Measurements from ENCODE around the gene RNF217.

The RNF217 gene

GRCh38 chr6:125058546-125058945, 96.3 kb downstream of the RNF217 start:
- WGBS, 2 donors (ENCODE audit: extremely low coverage in 2 of 2, insufficient read length in 2 of 2, insufficient replicate concordance in 1 of 2) = no CpG with 5 or more reads among the region's 1 CpG

DNA sequence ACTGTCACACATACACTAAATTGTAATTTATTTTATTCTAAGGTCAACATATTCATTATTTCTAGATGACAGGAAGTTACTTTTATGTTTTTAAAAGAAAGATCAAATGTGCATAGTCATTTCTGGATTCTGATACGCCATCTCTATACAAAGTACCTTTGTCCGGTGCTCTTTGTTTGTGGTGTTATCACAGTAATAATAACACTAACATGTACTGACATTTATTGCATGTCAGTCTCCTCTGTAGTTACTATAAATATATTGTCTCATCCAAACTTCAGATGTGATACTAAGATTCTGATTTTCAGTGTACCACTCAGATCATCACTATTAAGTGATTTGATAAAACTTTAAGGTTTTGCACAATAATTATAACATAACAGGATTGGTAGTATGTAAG, 101.1 kb downstream of the RNF217 start:
- Histone ChIP-seq H4K91ac (ENCODE audit: low read depth, low read length, poor library complexity) (no peak overlapping the region), H3K18ac (ENCODE audit: low read length) (no peak overlapping the region), H3K9ac (ENCODE audit: low read depth, low read length, poor library complexity) (no peak overlapping the region), H3K14ac (ENCODE audit: low read length) (no peak overlapping the region), H3K4me1 (ENCODE audit: control insufficient read depth in 2 of 2, insufficient read depth in 1 of 2, low read depth in 1 of 2, low read length in 2 of 2) (no peaks in the 10 kb centered on the region), H2BK15ac (ENCODE audit: low read length) (no peak overlapping the region), H3K4me2 (ENCODE audit: insufficient read depth, low read length, poor library complexity, severe bottlenecking) (no peak overlapping the region), H3K27me3 (ENCODE audit: control insufficient read depth in 3 of 3, insufficient read depth in 3 of 3, low read depth in 1 of 3, low read length in 3 of 3) (no peaks in the 10 kb centered on the region), H3K79me1 (ENCODE audit: low read depth, low read length) (no peaks in the 10 kb centered on the region), H3K23ac (ENCODE audit: low read depth, low read length, poor library complexity) (no peak overlapping the region), H2BK120ac (ENCODE audit: low read depth, low read length) (no peak overlapping the region), H3K9me3 (replicated peaks in 1 of 2; ENCODE audit: control insufficient read depth in 2 of 2, insufficient read depth in 1 of 2, low read depth in 1 of 2, low read length in 2 of 2) (no peaks in the 10 kb centered on the region), H3K36me3 (replicated peaks in 1 of 2; ENCODE audit: control insufficient read depth in 2 of 2, insufficient read depth in 2 of 2, low read length in 2 of 2) (no peaks in the 10 kb centered on the region), H2BK5ac (ENCODE audit: low read length) (no peak overlapping the region), H3K4me3 (ENCODE audit: low read length in 2 of 2) (no peak overlapping the region), H3K27ac (replicated peaks; ENCODE audit: low read length) (no peak overlapping the region), H2AFZ (ENCODE audit: low read length) (no peak overlapping the region), H3K4ac (ENCODE audit: low read length) (no peak overlapping the region), H2BK12ac (ENCODE audit: low read length) (no peak overlapping the region), H4K8ac (ENCODE audit: low read depth, low read length) (no peak overlapping the region), H2AK5ac (ENCODE audit: low read depth, low read length) (no peak overlapping the region)
- no CpG with 5 or more reads among the region's 2 CpGs for WGBS, 2 donors (ENCODE audit: extremely low coverage in 2 of 2, insufficient read length in 2 of 2, insufficient replicate concordance in 1 of 2)
- DNase-seq (ENCODE audit: low spot score) = no peak

More at GRCh38 chr6:125058546-125058945, 96.3 kb downstream of the RNF217 start:
- Histone ChIP-seq H2AFZ (ENCODE audit: low read length) (no peak overlapping the region), H3K23ac (ENCODE audit: low read depth, low read length, poor library complexity) (no peak overlapping the region), H3K9ac (ENCODE audit: low read depth, low read length, poor library complexity) (no peak overlapping the region), H4K8ac (ENCODE audit: low read depth, low read length) (no peak overlapping the region), H4K91ac (ENCODE audit: low read depth, low read length, poor library complexity) (no peak overlapping the region), H3K79me1 (ENCODE audit: low read depth, low read length) (no peaks in the 10 kb centered on the region), H3K4me2 (ENCODE audit: insufficient read depth, low read length, poor library complexity, severe bottlenecking) (no peak overlapping the region), H2BK120ac (ENCODE audit: low read depth, low read length) (no peak overlapping the region), H3K9me3 (replicated peaks in 1 of 2; ENCODE audit: control insufficient read depth in 2 of 2, insufficient read depth in 1 of 2, low read depth in 1 of 2, low read length in 2 of 2) (no peaks in the 10 kb centered on the region), H3K18ac (ENCODE audit: low read length) (no peak overlapping the region), H3K36me3 (replicated peaks in 1 of 2; ENCODE audit: control insufficient read depth in 2 of 2, insufficient read depth in 2 of 2, low read length in 2 of 2) (no peaks in the 10 kb centered on the region), H2AK5ac (ENCODE audit: low read depth, low read length) (no peak overlapping the region), H3K4me1 (ENCODE audit: control insufficient read depth in 2 of 2, insufficient read depth in 1 of 2, low read depth in 1 of 2, low read length in 2 of 2) (no peaks in the 10 kb centered on the region), H3K4ac (ENCODE audit: low read length) (no peak overlapping the region), H2BK15ac (ENCODE audit: low read length) (no peak overlapping the region), H3K27me3 (ENCODE audit: control insufficient read depth in 3 of 3, insufficient read depth in 3 of 3, low read depth in 1 of 3, low read length in 3 of 3) (no peaks in the 10 kb centered on the region), H3K27ac (replicated peaks; ENCODE audit: low read length) (no peak overlapping the region), H2BK12ac (ENCODE audit: low read length) (no peak overlapping the region), H2BK5ac (ENCODE audit: low read length) (no peak overlapping the region), H3K4me3 (ENCODE audit: low read length in 2 of 2) (no peak overlapping the region), H3K14ac (ENCODE audit: low read length) (no peak overlapping the region)
- DNase-seq (ENCODE audit: low spot score) = no peak

DNA sequence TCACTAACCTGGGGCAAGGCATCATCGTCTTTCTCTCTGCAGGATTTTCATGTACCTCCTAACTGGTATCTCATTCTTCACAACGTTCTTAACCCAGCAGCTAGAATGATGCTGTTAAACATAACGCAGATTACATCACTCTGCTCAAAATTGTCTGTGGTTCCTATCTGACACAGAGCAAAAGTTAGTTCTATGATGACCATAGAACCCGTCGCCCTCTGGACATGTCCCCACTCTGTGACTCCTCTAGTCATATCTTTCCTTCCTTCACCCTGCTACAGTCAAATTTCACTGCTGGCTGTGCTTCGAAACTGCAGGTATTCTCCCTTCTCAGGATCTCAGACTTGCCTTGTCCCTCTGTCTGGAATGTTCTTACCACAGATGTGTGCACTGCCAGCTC, 103.9 kb downstream of the RNF217 start:
- no peak overlapping the region for H3K4me2 ChIP-seq (ENCODE audit: insufficient read depth, low read length, poor library complexity, severe bottlenecking)
- no peak overlapping the region for H3K4ac ChIP-seq (ENCODE audit: low read length)
- no peak overlapping the region for H4K91ac ChIP-seq (ENCODE audit: low read depth, low read length, poor library complexity)
- no peak overlapping the region for H2BK120ac ChIP-seq (ENCODE audit: low read depth, low read length)
- no peak overlapping the region for H3K9ac ChIP-seq (ENCODE audit: low read depth, low read length, poor library complexity)
- no peak overlapping the region for H3K14ac ChIP-seq (ENCODE audit: low read length)
- peak overlapping the region in 1 of 2 donors; percentile 40 for H3K4me3 ChIP-seq (ENCODE audit: low read length in 2 of 2)
- no peaks in the 10 kb centered on the region for H3K4me1 ChIP-seq (ENCODE audit: control insufficient read depth in 2 of 2, insufficient read depth in 1 of 2, low read depth in 1 of 2, low read length in 2 of 2)
- H2BK12ac ChIP-seq (ENCODE audit: low read length) = no peak overlapping the region
- H2AFZ ChIP-seq (ENCODE audit: low read length) = no peak overlapping the region
- H3K9me3 ChIP-seq (replicated peaks in 1 of 2; ENCODE audit: control insufficient read depth in 2 of 2, insufficient read depth in 1 of 2, low read depth in 1 of 2, low read length in 2 of 2) = no peaks in the 10 kb centered on the region
- no peaks in the 10 kb centered on the region for H3K36me3 ChIP-seq (replicated peaks in 1 of 2; ENCODE audit: control insufficient read depth in 2 of 2, insufficient read depth in 2 of 2, low read length in 2 of 2)
- WGBS, 2 donors (ENCODE audit: extremely low coverage in 2 of 2, insufficient read length in 2 of 2, insufficient replicate concordance in 1 of 2) = no CpG with 5 or more reads among the region's 6 CpGs
- no peak overlapping the region for H4K8ac ChIP-seq (ENCODE audit: low read depth, low read length)
- no peaks in the 10 kb centered on the region for H3K27me3 ChIP-seq (ENCODE audit: control insufficient read depth in 3 of 3, insufficient read depth in 3 of 3, low read depth in 1 of 3, low read length in 3 of 3)
- no peak overlapping the region for H2BK15ac ChIP-seq (ENCODE audit: low read length)
- H3K79me1 ChIP-seq (ENCODE audit: low read depth, low read length) = no peaks in the 10 kb centered on the region
- H3K23ac ChIP-seq (ENCODE audit: low read depth, low read length, poor library complexity) = no peak overlapping the region
- no peak overlapping the region for H2AK5ac ChIP-seq (ENCODE audit: low read depth, low read length)
- no peak for DNase-seq (ENCODE audit: low spot score)
- H3K27ac ChIP-seq (replicated peaks; ENCODE audit: low read length) = no peak overlapping the region
- H2BK5ac ChIP-seq (ENCODE audit: low read length) = no peak overlapping the region
- no peak overlapping the region for H3K18ac ChIP-seq (ENCODE audit: low read length)

DNA sequence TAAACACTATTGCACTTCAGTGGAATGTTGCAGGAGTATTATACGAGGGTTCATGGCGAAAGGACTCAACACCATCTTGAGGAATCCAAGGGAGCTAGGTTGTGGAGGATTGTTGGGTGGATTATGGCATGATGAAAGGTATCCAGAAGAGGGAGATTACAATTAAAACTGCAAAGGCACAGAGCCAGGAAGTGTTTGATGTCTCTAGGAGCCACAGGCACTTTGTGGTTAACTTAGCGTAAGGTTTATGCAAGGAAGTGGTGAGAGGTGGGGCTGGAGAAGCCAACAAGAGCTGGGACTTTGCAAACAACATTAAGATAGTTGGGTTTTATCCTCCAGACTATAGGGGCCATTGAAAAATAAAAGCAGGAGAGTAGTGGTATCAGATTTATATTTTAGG, 104.7 kb downstream of the RNF217 start:
- Histone ChIP-seq H3K4me3 (ENCODE audit: low read length in 2 of 2) (no peak overlapping the region), H3K23ac (ENCODE audit: low read depth, low read length, poor library complexity) (no peak overlapping the region), H2BK15ac (ENCODE audit: low read length) (no peak overlapping the region), H3K4me1 (ENCODE audit: control insufficient read depth in 2 of 2, insufficient read depth in 1 of 2, low read depth in 1 of 2, low read length in 2 of 2) (no peaks in the 10 kb centered on the region), H3K36me3 (replicated peaks in 1 of 2; ENCODE audit: control insufficient read depth in 2 of 2, insufficient read depth in 2 of 2, low read length in 2 of 2) (no peaks in the 10 kb centered on the region), H2BK5ac (ENCODE audit: low read length) (no peak overlapping the region), H2BK120ac (ENCODE audit: low read depth, low read length) (no peak overlapping the region), H3K79me1 (ENCODE audit: low read depth, low read length) (no peaks in the 10 kb centered on the region), H4K8ac (ENCODE audit: low read depth, low read length) (no peak overlapping the region), H3K9me3 (replicated peaks in 1 of 2; ENCODE audit: control insufficient read depth in 2 of 2, insufficient read depth in 1 of 2, low read depth in 1 of 2, low read length in 2 of 2) (no peaks in the 10 kb centered on the region), H3K14ac (ENCODE audit: low read length) (no peak overlapping the region), H3K9ac (ENCODE audit: low read depth, low read length, poor library complexity) (no peak overlapping the region), H3K4ac (ENCODE audit: low read length) (no peak overlapping the region), H3K18ac (ENCODE audit: low read length) (no peak overlapping the region), H4K91ac (ENCODE audit: low read depth, low read length, poor library complexity) (no peak overlapping the region), H3K27ac (replicated peaks; ENCODE audit: low read length) (no peak overlapping the region), H2AK5ac (ENCODE audit: low read depth, low read length) (no peak overlapping the region), H2BK12ac (ENCODE audit: low read length) (no peak overlapping the region), H3K27me3 (ENCODE audit: control insufficient read depth in 3 of 3, insufficient read depth in 3 of 3, low read depth in 1 of 3, low read length in 3 of 3) (no peaks in the 10 kb centered on the region), H2AFZ (ENCODE audit: low read length) (no peak overlapping the region), H3K4me2 (ENCODE audit: insufficient read depth, low read length, poor library complexity, severe bottlenecking) (no peak overlapping the region)
- no peak for DNase-seq (ENCODE audit: low spot score)
- no CpG with 5 or more reads among the region's 3 CpGs for WGBS, 2 donors (ENCODE audit: extremely low coverage in 2 of 2, insufficient read length in 2 of 2, insufficient replicate concordance in 1 of 2)

Measured in neuronal stem cell (in vitro differentiated cells).